Skeletal muscle tissue (tissue), 4 donors: ENCODE results near the gene CDR2. TPM values are rescaled to one million over a fixed set of nuclear protein-coding genes. Genes with fewer than 3 reads are reported as not detected.
"Not testable (repeated sequence)": the region's sequence is repeated elsewhere in the genome, so short reads cannot be mapped to it uniquely, and the experiment has no call there.

Experiments used
- H3K27ac ChIP-seq: one replicate; pipeline ENCODE4 v1.7.0; 2013; ENCODE audit warnings: mild to moderate bottlenecking, low read depth, low read length, inconsistent platforms
- H3K27me3 ChIP-seq, 3 donors: one replicate each; pipeline ENCODE4 v1.7.0; 2013; ENCODE audit warnings: low read length in 3 of 3; ENCODE audit not compliant: control insufficient read depth in 3 of 3, insufficient read depth in 3 of 3
- H3K36me3 ChIP-seq, 3 donors: one replicate each; pipeline ENCODE4 v1.7.0; 2013; ENCODE audit warnings: low read length in 3 of 3; ENCODE audit not compliant: control insufficient read depth in 3 of 3, insufficient read depth in 3 of 3
- H3K4me1 ChIP-seq, 3 donors: one replicate each; pipeline ENCODE4 v1.7.0; 2013; ENCODE audit warnings: low read length in 3 of 3, mild to moderate bottlenecking in 3 of 3; ENCODE audit not compliant: control insufficient read depth in 3 of 3, insufficient read depth in 3 of 3
- H3K4me3 ChIP-seq, 3 donors: one replicate each; pipeline ENCODE4 v1.7.0; 2013; ENCODE audit warnings: low read length in 3 of 3
- H3K9ac ChIP-seq, 3 donors: one replicate each; pipeline ENCODE4 v1.7.0; 2013; ENCODE audit warnings: low read length in 3 of 3, mild to moderate bottlenecking in 3 of 3, moderate library complexity in 2 of 3, low read depth in 1 of 3
- H3K9me3 ChIP-seq, 3 donors: one replicate each; pipeline ENCODE4 v1.7.0; 2013; ENCODE audit warnings: low read length in 3 of 3; ENCODE audit not compliant: control insufficient read depth in 3 of 3
- total RNA-seq: library from RNA; depleted of rRNA; stranded (reverse); fragments of >200 nt; gene quantifications from one replicate; pipeline ENCODE4 v1.2.3, GENCODE V29; 2014
- donor health status: Osteomylitis.

Gene CDR2
- total RNA-seq, 1 donor from 2014 or later = 25.6 TPM

DNA sequence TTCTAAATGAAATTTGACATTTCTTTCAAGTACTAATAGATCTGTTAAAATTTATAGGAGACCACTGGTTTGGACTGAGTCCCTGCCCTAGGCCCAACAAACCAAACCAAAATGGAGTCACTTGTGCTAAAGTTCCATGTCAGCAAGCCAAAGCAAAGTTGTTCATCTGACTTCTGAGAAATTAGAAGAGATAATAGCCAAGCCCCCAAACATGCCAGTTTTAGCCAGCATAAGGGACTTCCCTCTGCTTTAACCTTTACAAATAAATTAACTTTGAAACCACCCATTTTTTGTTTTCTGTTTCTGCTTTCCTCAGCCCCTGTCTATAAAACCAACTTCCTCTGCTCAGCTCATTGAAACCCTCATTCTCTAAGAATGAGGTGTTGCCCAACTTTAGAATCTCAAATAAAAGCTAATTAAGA lies 18.9 kb downstream of the CDR2 start:
- no peaks in the 10 kb centered on the region for H3K27me3 ChIP-seq
- H3K4me3 ChIP-seq = no peak overlapping the region
- no peaks in the 10 kb centered on the region for H3K36me3 ChIP-seq
- no peak overlapping the region for H3K27ac ChIP-seq
- no peak overlapping the region for H3K9ac ChIP-seq
- no peaks in the 10 kb centered on the region for H3K4me1 ChIP-seq
- H3K9me3 ChIP-seq = no peaks in the 10 kb centered on the region

DNA sequence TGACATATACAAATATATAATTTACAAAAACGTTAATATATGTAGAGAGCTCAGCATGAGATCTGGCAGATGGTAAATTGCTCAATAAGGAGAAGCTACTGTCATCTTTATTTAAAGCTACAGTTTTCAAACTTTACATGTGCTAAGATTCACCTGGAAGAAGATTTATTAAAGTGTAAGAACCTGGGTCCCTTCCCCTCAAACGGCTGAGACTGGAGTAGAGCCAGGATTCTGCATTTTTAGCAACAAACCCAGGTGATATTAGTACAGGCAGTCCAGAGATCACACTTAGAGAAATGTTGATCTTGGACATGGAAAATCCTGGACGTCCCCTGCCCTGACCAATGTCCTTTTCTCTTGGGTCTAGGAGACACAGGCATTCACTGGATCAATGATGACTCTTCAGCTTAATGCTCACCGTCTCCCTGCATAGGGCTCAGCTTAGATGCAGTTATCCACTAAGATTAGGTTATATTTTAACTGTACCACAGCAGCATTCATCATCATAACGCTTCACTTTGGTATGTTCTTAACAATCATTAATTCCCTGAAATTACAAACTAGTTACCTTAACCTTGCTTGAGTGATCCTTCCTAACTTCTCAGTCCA lies 20.4 kb downstream of the CDR2 start:
- Histone ChIP-seq H3K9me3 (no peaks in the 10 kb centered on the region), H3K4me3 (no peak overlapping the region), H3K9ac (no peak overlapping the region), H3K27ac (no peak overlapping the region), H3K27me3 (no peaks in the 10 kb centered on the region), H3K36me3 (peaks cover 2 to 3% (median 2%) of the 10 kb centered on the region in 3 donors), H3K4me1 (no peaks in the 10 kb centered on the region)

DNA sequence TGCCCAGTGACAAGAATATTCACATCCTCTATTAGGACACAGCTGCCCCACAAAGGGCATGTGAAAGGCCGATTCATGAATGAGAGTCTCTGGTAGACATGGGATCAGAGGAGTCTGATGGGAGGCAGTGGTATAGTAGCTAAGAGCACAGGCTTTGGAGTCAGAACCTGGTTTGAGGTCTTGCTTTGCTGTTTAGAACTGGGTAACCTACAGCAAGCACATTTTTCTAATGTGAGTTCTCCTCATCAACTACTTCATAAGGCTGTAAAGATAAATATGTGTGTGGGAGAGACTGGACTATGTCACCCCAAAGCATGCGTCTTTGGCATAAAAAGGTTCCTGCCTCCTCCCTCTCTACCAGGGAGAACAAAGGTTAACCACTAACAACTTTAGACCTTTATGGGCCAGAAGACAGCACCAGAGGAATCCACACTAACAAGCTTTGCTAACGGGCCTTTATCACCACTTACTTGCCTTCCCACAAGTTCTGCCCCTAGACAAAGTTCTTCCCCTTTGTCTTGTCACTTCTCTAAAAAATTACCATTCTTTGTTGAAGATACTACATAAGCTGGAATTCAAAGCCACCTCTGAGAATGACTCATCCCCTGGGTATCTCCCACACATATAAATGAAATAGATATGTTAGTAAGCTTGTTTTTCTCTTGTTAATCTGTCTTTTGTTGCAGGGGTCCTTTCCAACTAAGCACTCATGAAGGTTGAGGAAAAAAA lies 21.1 kb downstream of the CDR2 start:
- no peaks in the 10 kb centered on the region for H3K9me3 ChIP-seq
- no peak overlapping the region for H3K9ac ChIP-seq
- no peaks in the 10 kb centered on the region for H3K4me1 ChIP-seq
- no peaks in the 10 kb centered on the region for H3K27me3 ChIP-seq
- peak overlapping the region in 1 of 3 donors; percentile 17 for H3K4me3 ChIP-seq
- H3K36me3 ChIP-seq = peaks cover 3 to 8% (median 8%) of the 10 kb centered on the region in 3 donors
- H3K27ac ChIP-seq = no peak overlapping the region

DNA sequence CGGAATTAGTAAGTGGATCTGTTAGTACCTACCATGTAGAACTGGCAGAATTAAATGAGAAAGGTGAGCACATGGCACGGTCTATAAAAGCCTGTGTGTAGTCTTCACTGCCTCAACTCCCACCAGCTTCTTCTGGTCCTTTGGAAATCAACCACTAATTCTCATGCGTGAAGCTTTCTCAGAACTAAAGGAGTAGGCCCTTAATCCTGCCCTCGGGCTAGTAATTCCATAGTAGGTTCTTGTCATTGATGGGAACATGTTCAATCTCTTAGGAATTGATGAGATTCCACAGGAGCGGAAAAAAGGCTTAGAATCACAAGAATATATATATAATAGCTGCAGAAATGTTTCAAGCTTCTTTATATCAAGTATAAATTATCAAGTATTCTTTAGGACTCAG lies 21.7 kb downstream of the CDR2 start:
- Histone ChIP-seq H3K36me3 (peaks cover 3 to 12% (median 11%) of the 10 kb centered on the region in 3 donors), H3K9ac (no peak overlapping the region), H3K4me1 (no peaks in the 10 kb centered on the region), H3K27ac (no peak overlapping the region), H3K27me3 (no peaks in the 10 kb centered on the region), H3K4me3 (no peak overlapping the region), H3K9me3 (no peaks in the 10 kb centered on the region)

DNA sequence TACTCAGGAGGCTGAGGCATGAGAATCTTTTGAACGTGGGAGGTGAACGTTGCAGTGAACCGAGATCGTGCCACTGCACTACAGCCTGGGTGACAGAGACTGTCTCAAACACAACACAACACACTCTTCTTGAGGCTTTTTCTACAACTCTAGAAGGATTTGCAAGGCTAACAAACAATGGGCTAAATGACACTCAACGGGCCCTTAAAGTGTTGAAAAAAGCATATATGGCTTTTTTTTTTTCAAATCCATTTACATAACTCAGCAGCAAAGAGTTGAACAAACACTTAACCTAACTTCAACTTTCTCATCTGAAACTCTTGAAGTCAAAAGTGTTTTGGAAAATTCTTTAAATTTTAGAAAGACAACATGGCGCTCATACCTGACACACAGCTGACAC lies 22.3 kb downstream of the CDR2 start:
- Histone ChIP-seq H3K27me3 (no peaks in the 10 kb centered on the region), H3K4me1 (peaks cover 0 to 3% (median 0%) of the 10 kb centered on the region in 3 donors), H3K36me3 (peaks cover 5 to 17% (median 17%) of the 10 kb centered on the region in 3 donors), H3K27ac (no peak overlapping the region), H3K4me3 (no peak overlapping the region), H3K9me3 (no peaks in the 10 kb centered on the region), H3K9ac (no peak overlapping the region)

DNA sequence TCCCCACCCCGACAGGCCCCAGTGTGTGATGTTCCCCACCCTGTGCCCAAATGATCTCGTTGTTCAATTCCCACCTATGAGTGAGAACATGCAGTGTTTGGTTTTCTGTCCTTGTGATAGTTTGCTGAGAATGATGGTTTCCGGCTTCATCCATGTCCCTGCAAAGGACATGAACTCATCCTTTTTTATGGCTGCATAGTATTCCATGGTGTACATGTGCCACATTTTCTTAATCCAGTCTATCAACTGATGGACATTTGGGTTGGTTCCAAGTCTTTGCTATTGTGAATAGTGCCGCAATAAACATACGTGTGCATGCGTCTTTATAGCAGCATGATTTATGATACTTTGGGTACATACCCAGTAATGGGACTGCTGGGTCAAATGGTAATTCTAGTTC lies 23.4 kb downstream of the CDR2 start:
- not testable (repeated sequence) for H3K27ac ChIP-seq, H3K4me1 ChIP-seq, H3K9me3 ChIP-seq, H3K27me3 ChIP-seq, H3K4me3 ChIP-seq, H3K9ac ChIP-seq
- H3K36me3 ChIP-seq = peaks cover 8 to 25% (median 24%) of the 10 kb centered on the region in 3 donors

DNA sequence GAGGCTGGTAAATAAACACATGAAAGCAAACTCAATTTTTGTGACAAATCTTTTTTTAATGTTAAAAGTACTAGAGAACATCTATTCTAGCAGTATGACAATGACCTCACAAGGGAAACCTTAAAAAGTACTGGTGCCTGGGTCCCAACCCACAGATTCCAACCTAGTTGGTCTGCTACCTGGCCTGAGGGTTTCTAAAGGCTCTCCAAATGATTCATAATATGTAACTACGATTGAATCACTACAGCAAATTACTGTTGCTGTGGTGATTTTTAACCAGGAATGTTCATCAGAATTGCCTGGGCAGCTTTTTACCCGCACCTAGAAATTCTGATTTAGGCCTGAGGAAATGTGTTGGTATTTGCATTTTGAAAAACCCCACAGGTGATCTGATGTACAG lies 26.1 kb downstream of the CDR2 start:
- Histone ChIP-seq H3K9me3 (no peaks in the 10 kb centered on the region), H3K27me3 (no peaks in the 10 kb centered on the region), H3K4me1 (peaks cover 0 to 4% (median 0%) of the 10 kb centered on the region in 3 donors), H3K27ac (no peak overlapping the region), H3K36me3 (peaks cover 8 to 25% (median 24%) of the 10 kb centered on the region in 3 donors), H3K4me3 (no peak overlapping the region), H3K9ac (no peak overlapping the region)

DNA sequence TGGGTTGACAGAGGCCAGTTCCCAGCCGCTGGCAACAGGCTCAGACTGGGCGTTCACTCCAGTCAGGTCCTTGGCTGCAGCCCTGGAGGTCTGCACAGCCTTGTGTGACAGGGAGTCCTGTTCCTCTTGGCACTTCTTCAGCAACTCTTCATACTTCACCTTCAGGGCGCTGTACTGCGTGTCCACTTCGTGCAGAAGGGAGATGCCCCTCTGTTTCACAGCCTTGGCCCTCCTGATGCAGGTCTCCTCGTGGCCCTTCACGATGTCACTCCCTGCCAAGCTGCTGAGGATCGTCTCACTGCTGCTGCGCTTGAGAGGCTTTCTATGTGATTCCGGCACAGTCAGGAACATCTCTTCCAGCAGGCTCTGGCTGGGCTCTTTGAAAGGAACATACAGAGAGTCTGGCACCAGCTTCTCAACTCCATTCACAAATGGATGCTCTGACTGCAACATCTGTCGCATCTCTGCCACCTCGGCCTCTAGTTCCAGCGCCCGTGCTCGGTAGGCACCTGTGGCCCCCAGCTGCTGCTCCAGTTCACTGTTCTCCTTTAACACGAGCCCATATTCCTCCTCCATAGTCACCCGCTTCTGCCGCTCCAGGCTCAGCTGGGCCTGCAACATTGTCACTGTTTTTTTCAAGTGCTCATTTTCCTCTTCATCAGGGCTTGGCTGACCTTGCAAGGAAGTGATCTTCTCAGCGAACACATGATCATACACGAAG lies 27.2 kb downstream of the CDR2 start:
- Histone ChIP-seq H3K27ac (no peak overlapping the region), H3K36me3 (peaks cover 8 to 25% (median 24%) of the 10 kb centered on the region in 3 donors)

DNA sequence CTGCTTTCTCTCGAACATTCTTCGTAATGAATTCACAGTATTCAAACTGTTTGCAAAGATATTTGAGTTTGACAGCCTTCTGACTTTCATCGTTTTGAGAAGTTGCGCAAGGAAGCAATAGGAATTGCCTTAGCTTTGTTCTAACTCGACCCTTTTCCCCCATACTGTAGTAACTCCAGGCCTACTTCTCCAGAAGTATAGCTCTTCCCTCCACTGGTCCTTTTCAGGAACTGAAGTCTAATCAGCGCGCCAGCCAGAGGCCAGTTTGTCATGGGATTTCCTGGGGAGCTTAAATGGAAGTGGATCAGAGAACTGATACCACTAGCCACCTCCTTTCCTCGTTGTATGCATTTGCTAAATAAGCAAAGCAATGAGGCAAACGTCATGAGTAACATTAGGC lies 27.9 kb downstream of the CDR2 start:
- H3K9ac ChIP-seq = no peak overlapping the region
- H3K4me1 ChIP-seq = peaks cover 0 to 4% (median 0%) of the 10 kb centered on the region in 3 donors
- no peaks in the 10 kb centered on the region for H3K9me3 ChIP-seq
- no peak overlapping the region for H3K4me3 ChIP-seq
- H3K27ac ChIP-seq = no peak overlapping the region
- no peaks in the 10 kb centered on the region for H3K27me3 ChIP-seq
- H3K36me3 ChIP-seq = peaks cover 8 to 26% (median 25%) of the 10 kb centered on the region in 3 donors

More for the DNA sequence above, 27.2 kb downstream of the CDR2 start:
- Histone ChIP-seq H3K4me1 (peaks cover 0 to 4% (median 0%) of the 10 kb centered on the region in 3 donors), H3K27me3 (no peaks in the 10 kb centered on the region), H3K9ac (no peak overlapping the region), H3K9me3 (no peaks in the 10 kb centered on the region), H3K4me3 (no peak overlapping the region)

DNA sequence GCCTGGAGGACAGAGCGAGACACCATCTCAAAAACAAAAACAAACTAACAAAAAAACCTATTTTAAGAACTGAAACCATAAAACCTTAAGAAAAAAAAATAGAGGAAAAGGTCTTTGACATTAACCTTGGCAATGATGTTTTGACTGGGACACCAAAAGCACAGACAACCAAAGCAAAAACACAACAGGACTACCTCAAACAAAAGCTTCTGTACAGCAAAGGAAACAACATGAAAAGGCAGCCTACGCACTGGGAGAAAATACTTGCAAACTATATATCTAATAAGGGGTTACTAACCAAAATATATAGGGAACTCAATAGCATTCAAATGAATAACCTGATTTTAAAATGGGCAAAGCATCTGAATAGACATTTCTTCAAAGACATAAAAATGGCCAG lies 32.3 kb downstream of the CDR2 start:
- Histone ChIP-seq H3K36me3 (peaks cover 2 to 8% (median 8%) of the 10 kb centered on the region in 3 donors), H3K4me1 (no peaks in the 10 kb centered on the region), H3K27ac (no peak overlapping the region), H3K27me3 (no peaks in the 10 kb centered on the region), H3K9me3 (peaks cover 0 to 3% (median 0%) of the 10 kb centered on the region in 3 donors), H3K4me3 (no peak overlapping the region), H3K9ac (no peak overlapping the region)
